ENCODE data around the gene GALNT9.
"Not testable (repeated sequence)": the region's sequence is repeated elsewhere in the genome, so short reads cannot be mapped to it uniquely, and the experiment has no call there.

GALNT9 gene

DNA sequence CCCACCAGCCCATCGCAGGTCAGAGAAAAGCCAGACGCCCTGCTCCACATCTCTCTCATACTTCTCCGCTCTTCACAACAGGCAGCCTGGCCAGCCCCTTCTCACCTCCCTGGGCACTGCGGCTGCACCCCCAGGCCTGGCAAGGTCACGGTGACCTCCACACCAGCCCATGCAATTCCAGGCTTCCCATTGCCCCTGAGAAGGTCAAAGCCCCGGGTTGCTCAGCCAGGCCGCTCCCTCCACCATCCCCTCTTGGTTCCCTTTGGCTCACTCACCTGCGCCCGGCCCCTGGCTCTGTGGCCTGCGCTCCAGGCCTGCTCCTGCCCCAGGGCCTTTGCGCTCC lies 55.4 kb downstream of the GALNT9 start:
- Histone ChIP-seq H3K9me3 (ENCODE audit: low read length) (no peaks in the 10 kb centered on the region), H2AFZ (ENCODE audit: low read depth, low read length) (no peak overlapping the region), H3K4me3 (ENCODE audit: low read length) (no peak overlapping the region), H3K27me3 (ENCODE audit: insufficient read depth, low read length) (peaks cover 35% of the 10 kb centered on the region), H3K4me1 (ENCODE audit: insufficient read depth, low read length) (peaks cover 3% of the 10 kb centered on the region), H3K36me3 (ENCODE audit: insufficient read depth, low read length) (no peaks in the 10 kb centered on the region)

- H3K36me3 ChIP-seq (ENCODE audit: insufficient read depth, low read length), result no peaks in the 10 kb centered on the region
- no peaks in the 10 kb centered on the region for H3K9me3 ChIP-seq (ENCODE audit: low read length)
- no peak overlapping the region for H2AFZ ChIP-seq (ENCODE audit: low read depth, low read length)
- peaks cover 3% of the 10 kb centered on the region for H3K4me1 ChIP-seq (ENCODE audit: insufficient read depth, low read length)
- no peak overlapping the region for H3K4me3 ChIP-seq (ENCODE audit: low read length)
- H3K27me3 ChIP-seq (ENCODE audit: insufficient read depth, low read length), result peaks cover 33% of the 10 kb centered on the region
Measured at GRCh38 chr12:132272711-132273110, 56.7 kb downstream of the GALNT9 start.

DNA sequence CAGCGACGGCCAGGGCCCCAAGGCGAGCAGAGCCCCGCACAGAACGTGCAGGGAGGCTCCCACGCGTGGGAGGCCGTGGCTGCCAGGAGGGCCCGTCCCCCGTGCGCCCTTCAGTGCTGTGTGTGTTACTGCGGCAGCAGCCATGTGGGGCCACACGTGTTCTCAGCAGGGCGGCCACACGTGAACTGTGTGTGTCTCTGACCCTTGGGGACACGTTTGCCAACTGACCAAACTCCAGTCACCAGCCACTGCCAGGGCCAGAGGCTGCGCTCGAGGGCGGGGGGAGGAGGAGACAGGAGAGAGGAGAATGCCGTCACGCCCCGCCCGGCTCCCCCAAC lies 57.7 kb downstream of the GALNT9 start:
- Histone ChIP-seq H3K27me3 (ENCODE audit: insufficient read depth, low read length) (peaks cover 29% of the 10 kb centered on the region), H3K4me1 (ENCODE audit: insufficient read depth, low read length) (peaks cover under 1% of the 10 kb centered on the region), H3K9me3 (ENCODE audit: low read length) (no peaks in the 10 kb centered on the region), H3K4me3 (ENCODE audit: low read length) (no peak overlapping the region), H3K36me3 (ENCODE audit: insufficient read depth, low read length) (no peaks in the 10 kb centered on the region), H2AFZ (ENCODE audit: low read depth, low read length) (no peak overlapping the region)

DNA sequence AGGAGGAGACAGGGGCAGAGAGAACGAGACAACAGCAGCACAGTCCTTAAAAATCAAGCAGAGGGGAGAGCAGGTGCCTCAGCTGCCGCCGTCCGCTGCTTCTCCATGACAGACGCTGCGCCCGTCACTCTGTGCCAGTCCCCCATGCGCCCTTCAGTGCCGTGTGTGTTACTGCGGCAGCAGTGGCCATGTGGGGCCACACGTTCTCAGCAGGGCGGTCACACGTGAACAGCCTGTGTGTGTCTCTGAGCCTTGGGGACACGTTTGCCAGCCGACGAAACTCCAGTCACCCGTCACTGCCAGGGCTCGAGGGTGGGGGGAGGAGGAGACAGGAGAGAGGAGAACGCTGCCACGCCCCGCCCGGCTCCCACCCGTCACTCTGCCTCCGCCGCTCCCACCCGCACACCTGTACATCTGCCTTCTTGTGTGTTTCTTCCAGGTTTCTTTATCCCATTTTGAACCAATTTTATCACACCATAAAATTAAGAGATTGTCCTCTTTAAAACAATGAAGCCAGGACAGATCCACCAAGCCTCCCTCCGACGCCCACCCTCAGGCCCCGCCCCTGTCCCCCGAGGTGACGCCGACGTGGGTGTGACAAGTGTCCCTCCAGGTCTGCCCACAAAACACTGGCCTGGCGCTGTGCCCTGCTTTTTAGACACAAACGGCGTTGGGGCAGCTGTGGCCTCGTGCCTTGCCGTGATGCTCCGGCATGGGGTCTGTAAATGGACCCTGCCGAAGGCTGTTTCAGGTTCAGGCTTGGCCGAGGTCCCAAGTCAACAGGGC lies 58.2 kb downstream of the GALNT9 start:
- H3K9me3 ChIP-seq (ENCODE audit: low read length), result no peaks in the 10 kb centered on the region
- peaks cover 33% of the 10 kb centered on the region for H3K27me3 ChIP-seq (ENCODE audit: insufficient read depth, low read length)
- no peak overlapping the region for H2AFZ ChIP-seq (ENCODE audit: low read depth, low read length)
- H3K4me3 ChIP-seq (ENCODE audit: low read length), result no peak overlapping the region
- no peaks in the 10 kb centered on the region for H3K36me3 ChIP-seq (ENCODE audit: insufficient read depth, low read length)
- no peaks in the 10 kb centered on the region for H3K4me1 ChIP-seq (ENCODE audit: insufficient read depth, low read length)

DNA sequence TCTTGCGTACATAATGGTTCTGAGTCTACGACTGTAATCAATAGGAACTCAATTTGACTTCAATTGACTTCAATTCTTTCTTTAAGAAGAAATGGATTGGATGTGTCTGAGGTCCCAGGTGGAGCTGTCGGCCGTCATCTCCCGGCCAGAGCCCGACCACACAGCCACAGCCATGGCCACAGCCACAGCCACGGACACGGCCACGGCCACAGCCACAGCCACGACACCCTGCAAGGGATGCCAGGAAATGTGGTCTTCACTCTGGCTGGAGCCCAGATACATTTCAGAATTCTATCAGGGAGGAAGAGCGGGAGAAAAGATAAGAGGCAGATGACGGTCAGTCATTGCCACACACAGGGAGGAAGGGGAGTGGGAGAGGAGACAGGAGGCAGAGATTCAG lies 58.9 kb downstream of the GALNT9 start:
- no peak overlapping the region for H3K4me3 ChIP-seq (ENCODE audit: low read length)
- H3K4me1 ChIP-seq (ENCODE audit: insufficient read depth, low read length), result no peaks in the 10 kb centered on the region
- H3K36me3 ChIP-seq (ENCODE audit: insufficient read depth, low read length), result no peaks in the 10 kb centered on the region
- H2AFZ ChIP-seq (ENCODE audit: low read depth, low read length), result no peak overlapping the region
- H3K27me3 ChIP-seq (ENCODE audit: insufficient read depth, low read length), result peaks cover 27% of the 10 kb centered on the region
- H3K9me3 ChIP-seq (ENCODE audit: low read length), result no peaks in the 10 kb centered on the region

DNA sequence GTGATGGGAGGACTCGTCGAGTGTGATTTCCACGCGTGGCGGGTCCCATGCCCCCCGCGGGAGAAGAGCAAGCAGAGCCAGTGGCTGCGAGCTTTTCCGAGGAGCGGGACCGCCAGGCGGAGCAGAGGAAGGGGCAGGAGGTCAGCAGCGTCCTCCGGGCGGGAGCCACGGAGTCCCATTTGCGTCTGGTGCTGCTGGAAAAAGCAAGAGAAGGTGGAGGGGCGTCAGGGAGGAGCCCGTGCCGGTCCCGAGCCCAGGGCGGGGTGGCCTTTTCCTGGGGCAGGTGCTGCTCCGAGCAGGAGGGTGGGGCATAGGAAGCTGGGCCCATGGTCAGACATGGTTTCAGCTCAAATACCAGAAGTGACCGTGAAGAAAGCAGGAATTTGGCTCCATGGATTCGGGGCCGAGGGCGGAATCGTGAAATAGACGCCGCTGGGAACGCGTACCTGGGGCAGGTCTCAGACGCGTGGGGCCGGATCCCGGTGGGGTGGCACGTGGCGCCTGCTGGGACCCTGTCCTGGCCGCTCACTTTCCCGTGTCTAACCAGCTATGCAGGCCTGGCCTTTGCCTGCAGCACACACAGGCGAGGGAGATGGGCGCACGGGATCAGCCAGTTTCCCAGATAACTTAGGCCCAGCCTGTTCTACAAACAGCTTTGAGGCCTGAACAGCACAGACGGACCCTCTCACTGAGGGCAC lies 60.0 kb downstream of the GALNT9 start:
- no peaks in the 10 kb centered on the region for H3K9me3 ChIP-seq (ENCODE audit: low read length)
- H3K4me1 ChIP-seq (ENCODE audit: insufficient read depth, low read length), result no peaks in the 10 kb centered on the region
- H3K27me3 ChIP-seq (ENCODE audit: insufficient read depth, low read length), result peaks cover 26% of the 10 kb centered on the region
- no peaks in the 10 kb centered on the region for H3K36me3 ChIP-seq (ENCODE audit: insufficient read depth, low read length)
- no peak overlapping the region for H3K4me3 ChIP-seq (ENCODE audit: low read length)
- no peak overlapping the region for H2AFZ ChIP-seq (ENCODE audit: low read depth, low read length)

GRCh38 chr12:132268674-132269073 lies 60.7 kb downstream of the GALNT9 start:
- no peaks in the 10 kb centered on the region for H3K4me1 ChIP-seq (ENCODE audit: insufficient read depth, low read length)
- H3K9me3 ChIP-seq (ENCODE audit: low read length), result no peaks in the 10 kb centered on the region
- no peak overlapping the region for H2AFZ ChIP-seq (ENCODE audit: low read depth, low read length)
- peaks cover 26% of the 10 kb centered on the region for H3K27me3 ChIP-seq (ENCODE audit: insufficient read depth, low read length)
- no peak overlapping the region for H3K4me3 ChIP-seq (ENCODE audit: low read length)
- H3K36me3 ChIP-seq (ENCODE audit: insufficient read depth, low read length), result no peaks in the 10 kb centered on the region

GRCh38 chr12:132267873-132268272 lies 61.5 kb downstream of the GALNT9 start:
- H3K27me3 ChIP-seq (ENCODE audit: insufficient read depth, low read length), result peaks cover 25% of the 10 kb centered on the region
- H3K9me3 ChIP-seq (ENCODE audit: low read length), result no peaks in the 10 kb centered on the region
- no peak overlapping the region for H3K4me3 ChIP-seq (ENCODE audit: low read length)
- no peak overlapping the region for H2AFZ ChIP-seq (ENCODE audit: low read depth, low read length)
- H3K4me1 ChIP-seq (ENCODE audit: insufficient read depth, low read length), result no peaks in the 10 kb centered on the region
- no peaks in the 10 kb centered on the region for H3K36me3 ChIP-seq (ENCODE audit: insufficient read depth, low read length)

DNA sequence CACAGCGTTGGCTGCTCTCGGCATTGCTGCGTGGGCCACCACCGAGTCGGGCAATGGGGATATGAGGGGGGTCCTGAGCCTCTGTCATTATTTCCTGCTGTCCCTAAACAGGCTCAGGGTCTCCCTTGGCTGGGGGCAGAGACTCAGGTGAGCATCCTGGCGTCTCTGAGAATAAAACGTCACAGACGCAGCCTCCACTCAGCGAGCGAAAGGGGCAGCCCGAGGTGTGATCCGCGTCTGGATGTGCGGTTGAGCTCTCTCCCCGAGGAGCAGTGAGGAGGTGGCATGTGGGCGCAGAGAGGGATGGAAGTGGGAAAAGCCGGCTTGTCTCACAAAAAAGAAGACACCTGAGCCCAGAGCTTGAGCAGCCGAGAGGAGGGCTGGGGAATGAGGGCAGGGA lies 62.6 kb downstream of the GALNT9 start:
- H3K4me1 ChIP-seq (ENCODE audit: insufficient read depth, low read length), result no peaks in the 10 kb centered on the region
- no peak overlapping the region for H2AFZ ChIP-seq (ENCODE audit: low read depth, low read length)
- H3K4me3 ChIP-seq (ENCODE audit: low read length), result no peak overlapping the region
- no peaks in the 10 kb centered on the region for H3K36me3 ChIP-seq (ENCODE audit: insufficient read depth, low read length)
- peaks cover 23% of the 10 kb centered on the region for H3K27me3 ChIP-seq (ENCODE audit: insufficient read depth, low read length)
- no peaks in the 10 kb centered on the region for H3K9me3 ChIP-seq (ENCODE audit: low read length)

DNA sequence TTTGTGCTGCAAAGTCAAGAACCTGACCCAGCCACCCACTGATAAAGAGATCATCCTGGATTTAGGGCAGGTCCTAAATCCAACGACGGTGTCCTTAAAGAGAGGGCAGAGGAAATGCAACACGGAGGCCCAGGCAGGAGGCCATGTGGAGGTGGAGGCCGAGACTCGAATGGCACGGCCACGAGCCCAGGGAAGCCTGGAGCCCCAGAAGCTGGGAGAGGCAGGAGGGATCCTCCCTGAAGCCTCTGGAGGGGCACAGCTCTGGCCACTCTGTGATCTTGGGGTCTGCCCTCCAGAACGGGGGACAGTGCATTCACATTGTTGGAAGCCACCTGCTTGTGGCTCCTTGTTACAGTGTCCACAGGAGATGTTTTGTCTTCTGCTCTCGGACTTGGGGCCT lies 63.0 kb downstream of the GALNT9 start:
- Histone ChIP-seq H3K27me3 (ENCODE audit: insufficient read depth, low read length) (peaks cover 27% of the 10 kb centered on the region), H3K4me1 (ENCODE audit: insufficient read depth, low read length) (no peaks in the 10 kb centered on the region)

GRCh38 chr12:132265822-132266221 lies 63.6 kb downstream of the GALNT9 start:
- peaks cover 30% of the 10 kb centered on the region for H3K27me3 ChIP-seq (ENCODE audit: insufficient read depth, low read length)
- H3K9me3 ChIP-seq (ENCODE audit: low read length); H2AFZ ChIP-seq (ENCODE audit: low read depth, low read length); H3K4me3 ChIP-seq (ENCODE audit: low read length); H3K36me3 ChIP-seq (ENCODE audit: insufficient read depth, low read length); H3K4me1 ChIP-seq (ENCODE audit: insufficient read depth, low read length): not testable (repeated sequence)

More for the DNA sequence above, 63.0 kb downstream of the GALNT9 start:
- Histone ChIP-seq H3K4me3 (ENCODE audit: low read length) (no peak overlapping the region), H3K9me3 (ENCODE audit: low read length) (no peaks in the 10 kb centered on the region), H2AFZ (ENCODE audit: low read depth, low read length) (no peak overlapping the region), H3K36me3 (ENCODE audit: insufficient read depth, low read length) (no peaks in the 10 kb centered on the region)

- H3K27me3 ChIP-seq (ENCODE audit: insufficient read depth, low read length), result peaks cover 28% of the 10 kb centered on the region
- H3K36me3 ChIP-seq (ENCODE audit: insufficient read depth, low read length), result no peaks in the 10 kb centered on the region
- H2AFZ ChIP-seq (ENCODE audit: low read depth, low read length), result no peak overlapping the region
Measured at GRCh38 chr12:132265056-132265800, 64.2 kb downstream of the GALNT9 start.

More at GRCh38 chr12:132265056-132265800, 64.2 kb downstream of the GALNT9 start:
- no peaks in the 10 kb centered on the region for H3K4me1 ChIP-seq (ENCODE audit: insufficient read depth, low read length)
- H3K9me3 ChIP-seq (ENCODE audit: low read length), result no peaks in the 10 kb centered on the region
- H3K4me3 ChIP-seq (ENCODE audit: low read length), result no peak overlapping the region

All from neuron (in vitro differentiated cells).